ENCODE measurements around the gene ELK3.
A peak's percentile ranks its signal among the peaks of the same experiment; 100 is the strongest.

Gene ELK3

GRCh38 chr12:96189781-96190180 is 4.4 kb upstream of the ELK3 start:
- DNase-seq = no peak

GRCh38 chr12:96190413-96191108 is 3.6 kb upstream of the ELK3 start:
- DNase-seq = no peak

- DNase-seq = no peak
These were observed 1.1 kb upstream of the ELK3 start for GRCh38 chr12:96192926-96193573.

GRCh38 chr12:96194576-96194889 is 358 bp downstream of the ELK3 start:
- DNase-seq = no peak

GRCh38 chr12:96194971-96195844 is 1.0 kb downstream of the ELK3 start:
- peak in 5 of 14 donors; percentile 9 to 51 (median 38) for DNase-seq

DNA sequence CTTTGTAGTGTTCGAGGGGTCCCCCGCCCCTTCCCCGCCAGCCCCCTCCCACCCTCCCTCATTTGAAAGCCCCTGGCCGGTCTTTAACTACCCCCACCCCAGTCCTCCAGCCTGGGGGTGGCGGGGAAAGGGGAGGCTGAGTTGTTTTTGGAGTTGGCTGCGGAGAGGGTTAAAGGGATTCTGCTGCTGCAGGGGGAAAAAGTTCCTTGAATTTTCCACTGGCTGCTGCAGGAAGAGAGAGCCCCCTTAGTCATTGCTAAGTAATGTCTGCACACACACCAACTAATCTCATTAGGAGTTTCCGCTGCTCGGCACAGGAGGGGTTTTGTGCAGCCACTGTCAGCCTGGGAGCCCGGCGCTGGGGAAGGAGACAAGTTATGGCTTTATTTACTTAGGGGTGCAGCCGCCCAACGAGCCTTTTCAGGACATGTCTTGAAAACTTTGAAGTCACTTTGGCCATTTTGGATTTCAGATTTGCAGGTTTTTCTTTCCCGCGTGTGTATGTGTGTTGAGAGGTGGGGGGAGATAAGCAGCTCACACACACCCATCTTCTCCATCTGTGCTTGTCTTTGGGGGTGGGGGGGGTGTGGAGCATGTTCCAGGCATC is 1.8 kb downstream of the ELK3 start:
- peak in 2 of 14 donors; percentile 29 to 38 for DNase-seq

DNA sequence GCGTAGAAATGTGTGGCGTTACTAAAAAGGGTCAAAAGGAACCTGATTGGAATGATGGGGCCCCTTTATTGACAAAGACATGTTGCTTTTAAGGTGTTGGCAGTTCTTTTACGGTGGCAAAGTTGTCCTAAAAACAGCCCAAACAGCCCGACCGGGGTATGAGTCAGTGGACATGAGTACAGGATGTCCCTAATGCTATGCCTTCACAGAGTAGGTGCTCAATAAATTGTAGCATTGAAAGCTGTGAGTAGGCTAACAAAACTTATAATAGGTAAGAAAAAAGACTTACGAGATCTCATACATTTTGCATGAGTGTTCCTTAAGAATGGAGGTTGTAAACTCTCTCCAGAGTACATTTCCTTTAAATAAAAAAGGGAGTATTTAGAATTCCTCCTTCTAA is 2.6 kb downstream of the ELK3 start:
- no peak for DNase-seq

- peak in 1 of 14 donors; percentile 31 for DNase-seq
These were observed 3.5 kb downstream of the ELK3 start for GRCh38 chr12:96197503-96198272.

DNA sequence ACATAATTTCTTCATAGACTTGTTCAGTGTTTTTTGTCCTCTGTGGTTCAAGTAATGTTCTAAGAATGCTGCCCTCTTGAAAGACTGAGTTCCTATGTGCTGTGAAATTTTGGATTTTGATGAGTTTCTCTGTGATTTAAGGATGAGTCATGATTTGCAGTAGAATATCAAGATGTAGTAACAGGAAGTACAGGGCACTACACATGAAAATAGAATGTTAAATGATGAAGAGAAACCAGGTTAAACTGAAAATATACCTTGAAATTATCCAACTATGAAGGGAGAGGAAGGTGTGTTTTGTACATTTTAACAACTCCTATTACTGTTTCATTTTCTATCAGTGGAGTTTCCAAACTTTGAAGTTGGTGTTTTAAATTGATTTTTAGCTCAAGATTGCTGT is 4.8 kb downstream of the ELK3 start:
- DNase-seq = no peak

- DNase-seq = no peak
These were observed 5.3 kb downstream of the ELK3 start for GRCh38 chr12:96199464-96199863.

GRCh38 chr12:96201272-96202227 is 7.4 kb downstream of the ELK3 start:
- no peak for DNase-seq

DNA sequence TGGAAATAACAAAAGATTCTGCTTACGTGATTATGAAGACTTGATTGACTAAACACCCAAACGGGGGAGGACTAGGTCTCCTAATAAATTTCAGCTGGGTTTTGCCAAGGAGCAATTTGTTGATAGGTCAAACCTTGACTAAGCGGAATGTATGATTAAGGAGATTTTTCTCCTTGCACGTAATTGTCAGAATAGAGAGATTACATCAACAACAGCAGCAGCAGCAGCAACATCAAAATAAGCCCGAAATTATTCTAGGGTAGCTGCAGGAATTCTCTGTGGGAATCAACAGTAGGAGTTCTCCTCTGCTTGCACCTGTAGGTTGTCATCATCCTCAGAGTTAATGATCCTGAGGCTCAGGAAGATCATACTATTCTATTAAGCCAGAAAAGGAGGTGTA is 10.2 kb downstream of the ELK3 start:
- no peak for DNase-seq

- DNase-seq = no peak
These were observed 11.7 kb downstream of the ELK3 start for GRCh38 chr12:96205908-96206307.

- DNase-seq = no peak
These were observed 12.9 kb downstream of the ELK3 start for GRCh38 chr12:96206936-96207662.

GRCh38 chr12:96208346-96208745 is 14.2 kb downstream of the ELK3 start:
- DNase-seq = no peak

DNA sequence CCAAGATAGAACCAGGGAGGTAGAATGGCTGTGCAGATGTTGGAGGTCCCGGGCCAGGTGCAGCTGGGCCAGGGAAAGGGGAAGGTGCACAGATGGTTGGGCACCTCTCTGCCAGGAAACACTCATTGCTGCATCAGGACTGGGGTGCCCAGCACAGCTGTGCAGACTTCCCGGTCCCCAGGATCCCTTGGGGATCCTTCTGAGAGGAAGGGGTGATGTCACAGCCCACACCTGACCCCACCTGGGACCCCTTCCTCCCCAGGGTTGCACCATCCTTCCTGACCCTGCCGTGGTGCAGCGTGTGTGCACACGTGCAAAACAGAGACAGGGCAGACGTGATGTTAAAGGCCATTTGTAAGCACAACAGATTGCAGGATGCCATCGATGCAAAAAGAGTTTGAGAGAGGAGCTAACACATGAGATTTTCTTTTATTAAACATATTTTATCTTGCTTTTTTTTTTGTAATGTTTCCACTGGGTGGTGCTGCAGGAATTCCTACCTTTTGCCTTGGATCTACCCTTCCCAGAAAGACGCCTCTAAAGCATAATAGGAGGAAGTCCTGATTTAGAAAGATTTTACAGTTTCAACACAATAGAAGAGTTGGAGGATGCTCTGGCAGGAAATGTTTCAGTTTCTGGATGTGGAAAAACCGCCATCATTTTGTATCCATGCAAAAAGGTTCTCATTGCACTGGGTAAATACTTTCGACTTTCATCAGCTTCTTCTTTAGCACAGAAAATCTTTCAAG is 14.8 kb downstream of the ELK3 start:
- DNase-seq = no peak

DNA sequence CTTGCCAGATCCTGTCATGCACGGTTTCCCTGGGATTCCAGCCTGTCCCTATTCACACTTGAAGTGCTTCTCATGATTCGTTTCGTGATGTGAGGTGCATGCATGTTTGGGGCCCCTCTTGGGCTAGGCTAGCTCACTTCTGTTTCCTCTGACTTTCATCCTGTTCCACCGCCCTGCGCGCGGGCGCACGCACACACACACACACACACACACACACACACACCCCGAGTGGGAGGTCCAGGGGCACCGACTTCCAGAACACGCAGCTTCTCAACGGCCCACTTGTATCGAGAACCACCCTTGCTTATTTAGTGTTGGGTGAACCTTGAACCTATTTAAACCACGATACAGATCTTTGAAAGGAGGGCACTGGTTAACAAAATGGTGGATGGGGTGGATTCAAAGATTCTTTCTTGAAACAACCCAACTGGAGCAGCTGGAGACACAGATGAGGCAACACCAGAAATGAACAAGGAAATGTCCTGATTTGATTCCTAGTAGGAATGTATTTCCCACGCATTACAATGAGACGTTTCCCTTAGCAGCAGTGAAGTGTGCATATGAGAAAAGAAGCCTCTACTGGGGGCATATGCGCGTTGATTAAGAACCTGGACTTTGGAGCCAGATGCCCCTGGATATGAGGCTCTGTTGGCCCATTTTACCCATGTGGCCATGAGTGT is 16.3 kb downstream of the ELK3 start:
- no peak for DNase-seq

- peak in 2 of 14 donors; percentile 23 to 49 for DNase-seq
These were observed 17.8 kb downstream of the ELK3 start for GRCh38 chr12:96211988-96212387.

Data from C1 segment of cervical spinal cord (tissue), 14 donors.